ENCODE data around the gene CA6.
"Not testable (repeated sequence)": the region's sequence is repeated elsewhere in the genome, so short reads cannot be mapped to it uniquely, and the experiment has no call there.

DNA sequence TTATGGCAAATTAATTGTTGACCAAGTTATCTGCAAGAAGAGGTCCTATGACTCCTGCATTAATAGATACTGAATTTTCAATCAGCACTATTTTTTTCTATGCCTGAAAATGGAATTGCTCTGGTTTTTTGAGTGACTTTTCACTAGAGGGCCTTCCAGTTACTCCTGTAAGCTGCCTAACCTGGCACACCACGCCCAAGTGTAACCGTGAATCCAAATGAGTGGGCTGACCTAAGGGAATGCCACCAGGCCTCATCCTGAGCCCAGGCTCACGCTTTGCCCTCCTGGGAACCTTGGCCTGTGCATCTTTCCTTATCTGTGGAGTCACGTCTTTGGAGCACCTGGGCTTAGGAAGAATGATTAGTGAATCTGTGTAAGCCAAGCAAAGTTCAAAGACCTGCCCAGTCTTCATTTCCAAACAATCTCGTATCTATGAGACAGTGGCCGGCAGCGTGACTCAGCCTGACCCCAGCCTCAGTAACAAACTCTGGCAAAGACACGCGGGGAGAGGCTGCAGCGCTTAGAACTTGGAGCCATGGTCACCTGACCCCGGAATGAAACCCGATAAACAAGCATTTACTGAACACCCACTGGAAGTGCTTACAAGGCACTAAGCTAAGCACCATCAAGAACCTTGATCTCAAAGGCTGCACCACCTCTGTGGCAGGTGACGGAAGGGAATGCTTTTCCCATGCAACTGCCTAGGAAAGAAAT lies 48.5 kb downstream of the CA6 start:
- TF ChIP-seq, protein P1, sequence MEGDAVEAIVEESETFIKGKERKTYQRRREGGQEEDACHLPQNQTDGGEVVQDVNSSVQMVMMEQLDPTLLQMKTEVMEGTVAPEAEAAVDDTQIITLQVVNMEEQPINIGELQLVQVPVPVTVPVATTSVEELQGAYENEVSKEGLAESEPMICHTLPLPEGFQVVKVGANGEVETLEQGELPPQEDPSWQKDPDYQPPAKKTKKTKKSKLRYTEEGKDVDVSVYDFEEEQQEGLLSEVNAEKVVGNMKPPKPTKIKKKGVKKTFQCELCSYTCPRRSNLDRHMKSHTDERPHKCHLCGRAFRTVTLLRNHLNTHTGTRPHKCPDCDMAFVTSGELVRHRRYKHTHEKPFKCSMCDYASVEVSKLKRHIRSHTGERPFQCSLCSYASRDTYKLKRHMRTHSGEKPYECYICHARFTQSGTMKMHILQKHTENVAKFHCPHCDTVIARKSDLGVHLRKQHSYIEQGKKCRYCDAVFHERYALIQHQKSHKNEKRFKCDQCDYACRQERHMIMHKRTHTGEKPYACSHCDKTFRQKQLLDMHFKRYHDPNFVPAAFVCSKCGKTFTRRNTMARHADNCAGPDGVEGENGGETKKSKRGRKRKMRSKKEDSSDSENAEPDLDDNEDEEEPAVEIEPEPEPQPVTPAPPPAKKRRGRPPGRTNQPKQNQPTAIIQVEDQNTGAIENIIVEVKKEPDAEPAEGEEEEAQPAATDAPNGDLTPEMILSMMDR (IDR thresholded peaks at IDR 0.05), result not testable (repeated sequence)
- TF ChIP-seq POLR2A (IDR thresholded peaks at IDR 0.05), result not testable (repeated sequence)
